HCEC 1CT (cell line): Measurements from ENCODE around the gene C11orf24.

Source experiments
- DNase-seq: peaks from one replicate; pipeline ENCODE4 v3.0.0-alpha.2; 2017

Gene C11orf24

GRCh38 chr11:68242616-68243015 is 29.2 kb downstream of the C11orf24 start:
- DNase-seq, result no peak

- DNase-seq, result no peak
Observed at GRCh38 chr11:68231621-68232020, 40.2 kb downstream of the C11orf24 start.

- DNase-seq, result no peak
Observed at GRCh38 chr11:68229601-68230000, 42.2 kb downstream of the C11orf24 start.

- no peak for DNase-seq
Observed at GRCh38 chr11:68226421-68226820, 45.4 kb downstream of the C11orf24 start.

GRCh38 chr11:68224606-68225005 is 47.2 kb downstream of the C11orf24 start:
- DNase-seq, result no peak

- DNase-seq, result no peak
Observed at GRCh38 chr11:68223275-68223674, 48.5 kb downstream of the C11orf24 start.

- no peak for DNase-seq
Observed at GRCh38 chr11:68221406-68221805, 50.4 kb downstream of the C11orf24 start.

GRCh38 chr11:68216171-68216938 is 55.4 kb downstream of the C11orf24 start:
- no peak for DNase-seq

GRCh38 chr11:68215524-68216170 is 56.1 kb downstream of the C11orf24 start:
- no peak for DNase-seq

- DNase-seq, result no peak
Observed at GRCh38 chr11:68215087-68215445, 56.7 kb downstream of the C11orf24 start.

GRCh38 chr11:68214173-68215086 is 57.3 kb downstream of the C11orf24 start:
- DNase-seq, result no peak

GRCh38 chr11:68213555-68214172 is 58.1 kb downstream of the C11orf24 start:
- DNase-seq, result peak; percentile 93

GRCh38 chr11:68213135-68213515 is 58.6 kb downstream of the C11orf24 start, which contains the start of gene KMT5B:
KMT5B (minus strand) TSS chr11:68213296; CDS start chr11:68190076, 23,220 bp downstream.
- peak; percentile 47 for DNase-seq

GRCh38 chr11:68212421-68213134 is 59.2 kb downstream of the C11orf24 start:
- peak; percentile 79 for DNase-seq

GRCh38 chr11:68211546-68211945 is 60.2 kb downstream of the C11orf24 start:
- no peak for DNase-seq
